ENCODE measurements around the gene TSKS.

Gene TSKS

GRCh38 chr19:49774969-49775368 is 11.9 kb upstream of the TSKS start:
- Histone ChIP-seq H3K79me2 (ENCODE audit: low read length) (peaks cover 12% of the 10 kb centered on the region; the same call in 1 of the 2 replicates), H3K9ac (ENCODE audit: low read length) (no peak overlapping the region), H3K4me3 (ENCODE audit: low read length) (no peak overlapping the region), H2AFZ (ENCODE audit: low read depth, low read length) (no peak overlapping the region), H3K27me3 (ENCODE audit: low read depth, low read length) (no peaks in the 10 kb centered on the region), H3K27ac (ENCODE audit: low read length) (no peak overlapping the region), H3K36me3 (replicated peaks; ENCODE audit: low read depth, low read length) (no peaks in the 10 kb centered on the region), H3K4me1 (ENCODE audit: low read length) (peaks cover 6% of the 10 kb centered on the region), H3K9me3 (ENCODE audit: insufficient read depth, low read length) (no peaks in the 10 kb centered on the region), H3K4me2 (ENCODE audit: low read length) (no peak overlapping the region), H4K20me1 (ENCODE audit: insufficient read depth, low read length) (peaks cover 3% of the 10 kb centered on the region; the same call in 1 of the 2 replicates)
- TF ChIP-seq EZH2phosphoT487 (IDR thresholded peaks at IDR 0.05; ENCODE audit: low read depth) (no peak), CTCF (IDR thresholded peaks at IDR 0.05; ENCODE audit: low read depth, low read length) (no peak)

GRCh38 chr19:49773663-49774350 is 10.7 kb upstream of the TSKS start:
- Histone ChIP-seq H3K4me1 (ENCODE audit: low read length) (no peaks in the 10 kb centered on the region), H3K27ac (ENCODE audit: low read length) (no peak overlapping the region), H4K20me1 (ENCODE audit: insufficient read depth, low read length) (peaks cover 3% of the 10 kb centered on the region; the same call in 1 of the 2 replicates), H2AFZ (ENCODE audit: low read depth, low read length) (no peak overlapping the region), H3K36me3 (replicated peaks; ENCODE audit: low read depth, low read length) (no peaks in the 10 kb centered on the region), H3K79me2 (ENCODE audit: low read length) (peaks cover 19% of the 10 kb centered on the region; the same call in 1 of the 2 replicates), H3K9me3 (ENCODE audit: insufficient read depth, low read length) (no peaks in the 10 kb centered on the region), H3K4me3 (ENCODE audit: low read length) (no peak overlapping the region), H3K9ac (ENCODE audit: low read length) (no peak overlapping the region), H3K4me2 (ENCODE audit: low read length) (no peak overlapping the region), H3K27me3 (ENCODE audit: low read depth, low read length) (no peaks in the 10 kb centered on the region)
- TF ChIP-seq EZH2phosphoT487 (IDR thresholded peaks at IDR 0.05; ENCODE audit: low read depth) (no peak), CTCF (IDR thresholded peaks at IDR 0.05; ENCODE audit: low read depth, low read length) (no peak)

DNA sequence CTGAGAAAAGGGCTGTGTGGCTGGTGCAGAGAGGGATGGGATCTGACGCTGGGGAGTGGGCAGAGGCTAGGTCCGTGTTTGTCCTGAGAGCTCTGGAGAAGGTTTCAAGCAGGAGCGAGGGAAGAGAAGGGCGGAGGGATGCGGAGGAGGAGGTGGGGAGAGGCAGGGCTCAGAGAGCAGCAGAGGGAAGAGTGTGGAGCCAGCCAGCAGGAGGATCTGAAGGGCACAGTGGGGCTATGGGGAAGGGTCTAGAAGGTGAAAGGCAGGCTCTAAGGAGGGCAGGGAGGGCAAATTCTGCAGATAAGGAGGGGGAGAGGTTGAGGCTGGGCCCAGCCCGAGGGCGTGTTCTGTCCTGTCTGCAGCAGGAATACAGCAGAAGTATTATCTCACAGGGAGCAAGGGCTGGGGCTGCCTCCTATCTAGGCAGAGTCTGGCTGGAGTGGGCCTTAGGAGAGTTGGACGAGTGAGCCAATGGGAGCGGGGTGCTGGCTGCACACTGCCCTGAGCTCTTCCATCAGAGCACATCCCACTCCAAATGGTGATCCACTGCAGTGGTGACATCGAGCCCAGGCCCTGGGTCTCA is 9.8 kb upstream of the TSKS start:
- Histone ChIP-seq H3K79me2 (ENCODE audit: low read length) (peaks cover 28% of the 10 kb centered on the region), H3K4me1 (ENCODE audit: low read length) (peaks cover 2% of the 10 kb centered on the region), H3K27me3 (ENCODE audit: low read depth, low read length) (no peaks in the 10 kb centered on the region), H3K36me3 (replicated peaks; ENCODE audit: low read depth, low read length) (no peaks in the 10 kb centered on the region), H2AFZ (ENCODE audit: low read depth, low read length) (no peak overlapping the region), H3K4me3 (ENCODE audit: low read length) (no peak overlapping the region), H3K27ac (ENCODE audit: low read length) (no peak overlapping the region), H3K4me2 (ENCODE audit: low read length) (no peak overlapping the region), H3K9me3 (ENCODE audit: insufficient read depth, low read length) (no peaks in the 10 kb centered on the region), H3K9ac (ENCODE audit: low read length) (no peak overlapping the region), H4K20me1 (ENCODE audit: insufficient read depth, low read length) (peaks cover 3% of the 10 kb centered on the region; the same call in 1 of the 2 replicates)
- TF ChIP-seq CTCF (IDR thresholded peaks at IDR 0.05; ENCODE audit: low read depth, low read length): no peak
- no peak for TF ChIP-seq EZH2phosphoT487 (IDR thresholded peaks at IDR 0.05; ENCODE audit: low read depth)

GRCh38 chr19:49771674-49772139 is 8.6 kb upstream of the TSKS start:
- Histone ChIP-seq H2AFZ (ENCODE audit: low read depth, low read length) (no peak overlapping the region), H4K20me1 (ENCODE audit: insufficient read depth, low read length) (peaks cover 6% of the 10 kb centered on the region; the same call in 1 of the 2 replicates), H3K36me3 (replicated peaks; ENCODE audit: low read depth, low read length) (no peaks in the 10 kb centered on the region), H3K27ac (ENCODE audit: low read length) (no peak overlapping the region), H3K27me3 (ENCODE audit: low read depth, low read length) (no peaks in the 10 kb centered on the region), H3K4me2 (ENCODE audit: low read length) (no peak overlapping the region), H3K79me2 (ENCODE audit: low read length) (peaks cover 37% of the 10 kb centered on the region), H3K9ac (ENCODE audit: low read length) (no peak overlapping the region), H3K4me1 (ENCODE audit: low read length) (peaks cover 7% of the 10 kb centered on the region), H3K9me3 (ENCODE audit: insufficient read depth, low read length) (no peaks in the 10 kb centered on the region), H3K4me3 (ENCODE audit: low read length) (no peak overlapping the region)
- TF ChIP-seq CTCF (IDR thresholded peaks at IDR 0.05; ENCODE audit: low read depth, low read length) (no peak), EZH2phosphoT487 (IDR thresholded peaks at IDR 0.05; ENCODE audit: low read depth) (no peak)

All from OCI-LY3 (cell line).